Activated CD8-positive, alpha-beta memory T cell treated with anti-CD3 and anti-CD28 coated beads, Interleukin-2, amount 50 U/mL, for 1 hour (primary cell): ENCODE data around the gene ST7L.
"Not testable (repeated sequence)": the region's sequence is repeated elsewhere in the genome, so short reads cannot be mapped to it uniquely, and the experiment has no call there.

Source experiments
- DNase-seq: peaks from one replicate; pipeline ENCODE4 v3.0.0-alpha.2; 2020; ENCODE audit errors: extremely low read depth

The ST7L gene

DNA sequence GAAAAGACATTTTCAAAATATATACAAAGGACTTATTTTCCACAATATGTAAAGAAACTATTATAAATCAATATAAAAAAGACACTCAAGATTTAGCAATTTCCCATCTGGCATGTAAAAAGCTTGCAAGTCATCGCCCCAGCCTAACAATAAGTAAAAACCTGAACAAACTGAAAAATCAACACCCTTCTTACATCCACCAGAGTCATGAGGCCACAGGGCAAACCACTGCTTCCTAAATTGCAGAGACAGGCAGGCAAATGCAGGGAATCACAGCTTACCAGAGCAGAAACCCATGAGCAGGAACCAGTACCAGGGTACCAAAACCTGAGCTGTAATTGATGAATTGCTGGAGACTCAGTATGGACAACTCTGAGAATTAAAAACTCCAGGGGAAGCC lies 126.9 kb downstream of the ST7L start:
- no peak for DNase-seq

DNA sequence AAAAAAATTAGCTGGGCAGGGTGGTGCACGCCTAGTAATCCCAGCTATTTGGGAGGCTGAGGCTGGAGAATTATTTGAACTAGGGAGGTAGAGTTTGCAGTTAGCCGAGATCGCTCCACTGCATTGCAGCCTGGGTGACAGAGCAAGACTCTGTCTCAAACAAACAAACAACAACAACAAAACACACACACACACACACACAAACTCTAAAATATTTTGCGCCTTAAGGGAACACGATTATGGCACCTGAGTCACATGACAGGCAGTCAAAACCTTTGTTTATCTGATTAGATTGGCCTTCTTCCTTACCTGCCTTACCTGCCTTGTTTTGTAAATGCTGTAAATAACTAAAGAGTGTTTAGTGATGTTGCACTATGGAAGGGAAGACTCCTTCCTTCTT lies 130.8 kb downstream of the ST7L start:
- no peak for DNase-seq

DNA sequence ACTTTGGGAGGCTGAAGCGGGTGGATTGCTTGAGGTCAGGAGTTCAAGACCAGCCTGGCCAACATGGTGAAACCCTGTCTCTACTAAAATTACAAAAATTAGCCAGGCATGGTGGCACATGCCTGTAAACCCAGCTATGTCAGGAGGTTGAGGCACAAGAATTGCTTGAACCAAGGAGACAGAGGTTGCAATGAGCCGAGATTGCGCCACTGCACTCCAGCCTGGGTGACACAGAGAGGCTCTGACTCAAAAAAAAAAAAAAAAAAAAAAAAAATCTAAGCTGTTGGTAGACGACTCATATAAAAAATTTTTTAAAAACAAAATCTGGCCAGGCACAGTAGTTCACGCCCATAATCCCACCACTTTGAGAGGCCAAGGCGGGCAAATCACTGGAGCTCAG lies 131.3 kb downstream of the ST7L start:
- DNase-seq = not testable (repeated sequence)

DNA sequence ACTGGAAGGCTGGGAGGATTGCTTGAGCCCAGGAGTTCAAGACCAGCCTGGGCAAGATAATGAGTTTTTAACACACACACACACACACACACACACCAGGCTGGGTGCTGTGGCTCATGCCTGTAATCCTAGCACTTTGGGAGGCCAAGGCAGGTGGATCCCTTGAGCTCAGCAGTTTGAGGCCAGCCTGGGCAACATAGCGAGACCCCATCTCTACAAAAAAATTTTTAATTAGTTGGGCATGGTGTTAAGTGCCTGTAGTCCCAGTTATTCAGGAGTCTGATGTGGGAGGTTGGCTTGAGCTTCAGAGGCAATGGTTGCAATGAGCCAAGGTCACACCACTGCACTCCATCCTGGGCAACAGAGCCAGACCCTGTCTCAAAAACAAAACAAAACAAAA lies 132.9 kb downstream of the ST7L start:
- not testable (repeated sequence) for DNase-seq

- DNase-seq = no peak
These were observed 140.6 kb downstream of the ST7L start for GRCh38 chr1:112478314-112478713.

- no peak for DNase-seq
These were observed 141.4 kb downstream of the ST7L start for GRCh38 chr1:112477550-112477949.
